ENCODE measurements around the gene OR4B1.

OR4B1 gene

DNA sequence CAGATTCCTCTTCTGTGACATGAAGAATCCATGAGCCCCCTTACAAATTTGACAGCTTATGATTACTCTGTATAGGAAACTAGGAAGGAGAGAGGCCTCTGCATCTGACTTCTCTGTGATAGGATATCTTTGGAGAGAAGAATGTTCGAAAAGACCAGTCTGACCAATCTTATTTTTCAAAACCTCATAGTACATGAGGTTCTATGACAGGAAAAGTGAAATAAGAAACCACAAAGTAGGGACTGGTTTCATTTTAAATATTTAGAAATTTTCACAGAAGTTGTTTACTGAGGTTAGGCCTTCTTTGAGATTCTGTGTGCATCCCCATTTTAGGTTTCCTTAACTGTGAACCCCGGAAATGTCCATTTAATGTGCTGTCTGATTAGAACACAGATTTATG lies 45.0 kb downstream of the OR4B1 start:
- no peak for DNase-seq (ENCODE audit: low read depth, low spot score)

DNA sequence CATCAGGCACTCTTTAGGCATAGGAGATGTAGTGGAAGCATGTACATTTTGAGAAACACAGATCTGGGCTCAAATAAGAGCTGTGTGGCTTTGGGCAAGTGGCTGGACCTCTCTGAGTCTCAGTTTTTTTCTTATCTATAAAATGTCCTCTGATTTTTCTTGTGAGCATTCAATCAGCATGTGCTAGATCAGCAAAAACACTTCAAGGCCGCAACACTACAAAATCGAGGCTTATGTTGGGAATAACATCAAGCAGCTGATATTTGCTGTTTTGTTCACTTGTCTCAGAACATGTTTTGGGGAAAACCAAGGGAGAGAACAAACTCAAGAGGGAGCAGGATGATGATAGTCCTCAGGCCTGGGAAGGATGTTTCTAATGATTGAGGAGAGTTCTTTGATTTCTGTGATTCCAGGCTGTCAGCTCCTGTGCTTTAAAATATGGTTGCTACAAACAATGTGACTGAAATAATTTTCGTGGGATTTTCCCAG lies 46.9 kb downstream of the OR4B1 start, which contains the start of gene OR4X1:
Gene OR4X1 (plus strand): TSS at position 439 of the 489 bp plus-strand sequence. CDS start 0 bp downstream, at position 439.
- no peak for DNase-seq (ENCODE audit: low read depth, low spot score)
